Measurements from ENCODE around the gene PRR30.

GRCh38 chr2:27089111-27089954, 49.9 kb downstream of the PRR30 start:
- no peak for TF ChIP-seq POLR2AphosphoS5 (IDR thresholded peaks at IDR 0.05; ENCODE audit: low read depth, low read length)
- TF ChIP-seq, protein P1, sequence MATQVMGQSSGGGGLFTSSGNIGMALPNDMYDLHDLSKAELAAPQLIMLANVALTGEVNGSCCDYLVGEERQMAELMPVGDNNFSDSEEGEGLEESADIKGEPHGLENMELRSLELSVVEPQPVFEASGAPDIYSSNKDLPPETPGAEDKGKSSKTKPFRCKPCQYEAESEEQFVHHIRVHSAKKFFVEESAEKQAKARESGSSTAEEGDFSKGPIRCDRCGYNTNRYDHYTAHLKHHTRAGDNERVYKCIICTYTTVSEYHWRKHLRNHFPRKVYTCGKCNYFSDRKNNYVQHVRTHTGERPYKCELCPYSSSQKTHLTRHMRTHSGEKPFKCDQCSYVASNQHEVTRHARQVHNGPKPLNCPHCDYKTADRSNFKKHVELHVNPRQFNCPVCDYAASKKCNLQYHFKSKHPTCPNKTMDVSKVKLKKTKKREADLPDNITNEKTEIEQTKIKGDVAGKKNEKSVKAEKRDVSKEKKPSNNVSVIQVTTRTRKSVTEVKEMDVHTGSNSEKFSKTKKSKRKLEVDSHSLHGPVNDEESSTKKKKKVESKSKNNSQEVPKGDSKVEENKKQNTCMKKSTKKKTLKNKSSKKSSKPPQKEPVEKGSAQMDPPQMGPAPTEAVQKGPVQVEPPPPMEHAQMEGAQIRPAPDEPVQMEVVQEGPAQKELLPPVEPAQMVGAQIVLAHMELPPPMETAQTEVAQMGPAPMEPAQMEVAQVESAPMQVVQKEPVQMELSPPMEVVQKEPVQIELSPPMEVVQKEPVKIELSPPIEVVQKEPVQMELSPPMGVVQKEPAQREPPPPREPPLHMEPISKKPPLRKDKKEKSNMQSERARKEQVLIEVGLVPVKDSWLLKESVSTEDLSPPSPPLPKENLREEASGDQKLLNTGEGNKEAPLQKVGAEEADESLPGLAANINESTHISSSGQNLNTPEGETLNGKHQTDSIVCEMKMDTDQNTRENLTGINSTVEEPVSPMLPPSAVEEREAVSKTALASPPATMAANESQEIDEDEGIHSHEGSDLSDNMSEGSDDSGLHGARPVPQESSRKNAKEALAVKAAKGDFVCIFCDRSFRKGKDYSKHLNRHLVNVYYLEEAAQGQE (IDR thresholded peaks at IDR 0.05; ENCODE audit: insufficient read depth in 1 of 2, low read depth in 2 of 2, low read length in 2 of 2), result no peak

Measured in PFSK-1 (cell line).